NCI-H460 (cell line): ENCODE measurements around the gene TMPRSS7. TPM values are rescaled to one million over a fixed set of nuclear protein-coding genes. Genes with fewer than 3 reads are reported as not detected.

Experiments used
- DNase-seq: peaks from one replicate; pipeline ENCODE4 v3.0.0-alpha.2; 2016; ENCODE audit warnings: low read depth; ENCODE audit errors: extremely low read depth
- polyA plus RNA-seq: library from polyadenylated mRNA; depleted of rRNA; stranded (reverse); fragments of >200 nt; gene quantifications from 2 replicates; pipeline ENCODE4 v1.2.3, GENCODE V29; 2014; cell fraction: nucleus; rRNA removed
- total RNA-seq: library from RNA; depleted of rRNA; stranded (reverse); fragments of >200 nt; shearing (Covaris generic); gene quantifications from 2 replicates; pipeline ENCODE4 v1.2.3, GENCODE V29; 2014; rRNA removed

Gene TMPRSS7, protein sequence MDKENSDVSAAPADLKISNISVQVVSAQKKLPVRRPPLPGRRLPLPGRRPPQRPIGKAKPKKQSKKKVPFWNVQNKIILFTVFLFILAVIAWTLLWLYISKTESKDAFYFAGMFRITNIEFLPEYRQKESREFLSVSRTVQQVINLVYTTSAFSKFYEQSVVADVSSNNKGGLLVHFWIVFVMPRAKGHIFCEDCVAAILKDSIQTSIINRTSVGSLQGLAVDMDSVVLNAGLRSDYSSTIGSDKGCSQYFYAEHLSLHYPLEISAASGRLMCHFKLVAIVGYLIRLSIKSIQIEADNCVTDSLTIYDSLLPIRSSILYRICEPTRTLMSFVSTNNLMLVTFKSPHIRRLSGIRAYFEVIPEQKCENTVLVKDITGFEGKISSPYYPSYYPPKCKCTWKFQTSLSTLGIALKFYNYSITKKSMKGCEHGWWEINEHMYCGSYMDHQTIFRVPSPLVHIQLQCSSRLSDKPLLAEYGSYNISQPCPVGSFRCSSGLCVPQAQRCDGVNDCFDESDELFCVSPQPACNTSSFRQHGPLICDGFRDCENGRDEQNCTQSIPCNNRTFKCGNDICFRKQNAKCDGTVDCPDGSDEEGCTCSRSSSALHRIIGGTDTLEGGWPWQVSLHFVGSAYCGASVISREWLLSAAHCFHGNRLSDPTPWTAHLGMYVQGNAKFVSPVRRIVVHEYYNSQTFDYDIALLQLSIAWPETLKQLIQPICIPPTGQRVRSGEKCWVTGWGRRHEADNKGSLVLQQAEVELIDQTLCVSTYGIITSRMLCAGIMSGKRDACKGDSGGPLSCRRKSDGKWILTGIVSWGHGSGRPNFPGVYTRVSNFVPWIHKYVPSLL
- 0.05 TPM in 1 of 2 replicates, not detected in the other for total RNA-seq
- polyA plus RNA-seq: not detected in 2 replicates

DNA sequence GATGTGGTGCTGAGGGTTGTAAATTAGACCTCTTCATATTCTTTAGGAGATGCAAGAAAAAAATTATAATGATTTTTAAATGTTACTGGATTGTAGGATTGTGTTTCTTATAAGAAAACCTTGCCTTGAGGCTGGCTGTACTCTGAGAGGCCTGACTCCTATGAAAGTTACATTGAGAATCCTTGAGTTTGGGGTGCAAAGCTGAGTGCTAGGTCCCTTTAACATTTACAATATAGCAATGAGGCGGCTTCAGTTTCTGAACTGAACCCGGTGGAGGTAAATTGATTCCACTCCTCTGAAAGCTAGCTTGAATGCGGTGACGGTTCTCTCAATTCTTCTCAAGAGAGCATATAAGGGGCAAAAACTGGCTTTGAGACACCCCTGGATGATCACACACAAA, at the start of gene TMPRSS7:
Gene TMPRSS7 (plus strand): TSS at position 301 of the 400 bp plus-strand sequence. CDS start 110 bp downstream, outside the sequence.
- DNase-seq: no peak

DNA sequence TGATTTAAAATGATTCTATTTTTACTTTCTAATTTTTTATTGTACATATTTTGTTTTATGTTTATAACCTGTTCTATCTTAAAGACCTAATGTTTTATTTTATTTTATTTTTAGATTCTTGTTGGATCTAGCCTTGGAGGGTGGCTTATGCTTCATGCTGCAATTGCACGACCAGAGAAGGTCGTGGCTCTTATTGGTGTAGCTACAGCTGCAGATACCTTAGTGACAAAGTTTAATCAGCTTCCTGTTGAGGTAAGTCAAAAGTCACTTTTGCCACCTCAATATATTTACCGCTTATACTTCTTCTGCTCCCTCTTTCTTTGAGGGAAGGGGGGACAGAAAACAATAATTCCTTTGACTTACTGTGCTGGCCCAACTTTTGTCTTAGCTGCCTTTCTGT, 47.7 kb upstream of the TMPRSS7 start:
- no peak for DNase-seq

DNA sequence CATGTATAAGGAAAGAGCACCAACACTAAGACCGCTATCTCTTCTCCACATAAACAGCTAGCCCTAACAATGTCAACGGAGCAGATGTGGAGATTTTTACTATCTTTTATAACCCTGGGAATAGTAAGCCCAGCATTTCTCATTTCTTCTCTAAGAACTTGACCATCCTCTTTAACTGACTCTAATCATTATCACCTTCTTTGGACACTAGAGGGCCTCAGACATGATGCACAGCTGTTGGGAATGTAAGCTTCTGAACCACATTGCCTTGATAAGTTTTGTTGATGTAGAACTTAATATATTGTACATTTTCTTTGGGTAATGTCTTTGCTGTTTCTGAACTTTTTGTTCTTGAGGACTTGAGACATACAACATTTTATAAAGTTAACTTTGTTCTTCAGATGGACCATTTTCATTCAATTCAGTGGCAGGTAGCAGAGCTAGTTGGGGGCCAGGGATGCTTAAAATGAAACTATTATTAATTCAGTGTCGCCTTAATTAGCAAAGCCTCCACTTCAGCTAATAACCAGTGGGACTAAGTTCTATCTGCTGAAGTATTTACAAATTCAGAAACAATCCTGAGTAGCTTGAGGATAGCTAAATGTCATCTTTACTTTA, 45.4 kb upstream of the TMPRSS7 start:
- DNase-seq: peak; percentile 48

DNA sequence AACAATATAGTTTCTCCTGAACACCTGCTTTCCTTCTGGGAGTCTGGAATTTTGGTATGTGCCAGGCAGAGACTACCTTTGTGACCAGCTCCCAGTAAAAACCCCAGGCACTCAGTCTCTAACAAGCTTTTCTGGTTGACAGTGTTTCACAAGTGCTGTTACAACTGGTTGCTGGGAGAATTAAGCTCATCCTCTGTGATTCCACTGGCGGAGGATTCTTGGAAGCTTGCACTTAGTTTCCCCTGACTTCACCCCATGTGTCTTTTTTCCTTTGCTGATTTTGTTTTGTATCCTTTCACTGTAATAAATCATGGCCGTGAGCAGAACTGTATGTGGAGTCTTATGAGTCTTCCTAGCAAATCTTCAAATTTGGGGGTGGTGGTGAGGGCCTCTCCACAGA, 41.5 kb upstream of the TMPRSS7 start:
- no peak for DNase-seq

DNA sequence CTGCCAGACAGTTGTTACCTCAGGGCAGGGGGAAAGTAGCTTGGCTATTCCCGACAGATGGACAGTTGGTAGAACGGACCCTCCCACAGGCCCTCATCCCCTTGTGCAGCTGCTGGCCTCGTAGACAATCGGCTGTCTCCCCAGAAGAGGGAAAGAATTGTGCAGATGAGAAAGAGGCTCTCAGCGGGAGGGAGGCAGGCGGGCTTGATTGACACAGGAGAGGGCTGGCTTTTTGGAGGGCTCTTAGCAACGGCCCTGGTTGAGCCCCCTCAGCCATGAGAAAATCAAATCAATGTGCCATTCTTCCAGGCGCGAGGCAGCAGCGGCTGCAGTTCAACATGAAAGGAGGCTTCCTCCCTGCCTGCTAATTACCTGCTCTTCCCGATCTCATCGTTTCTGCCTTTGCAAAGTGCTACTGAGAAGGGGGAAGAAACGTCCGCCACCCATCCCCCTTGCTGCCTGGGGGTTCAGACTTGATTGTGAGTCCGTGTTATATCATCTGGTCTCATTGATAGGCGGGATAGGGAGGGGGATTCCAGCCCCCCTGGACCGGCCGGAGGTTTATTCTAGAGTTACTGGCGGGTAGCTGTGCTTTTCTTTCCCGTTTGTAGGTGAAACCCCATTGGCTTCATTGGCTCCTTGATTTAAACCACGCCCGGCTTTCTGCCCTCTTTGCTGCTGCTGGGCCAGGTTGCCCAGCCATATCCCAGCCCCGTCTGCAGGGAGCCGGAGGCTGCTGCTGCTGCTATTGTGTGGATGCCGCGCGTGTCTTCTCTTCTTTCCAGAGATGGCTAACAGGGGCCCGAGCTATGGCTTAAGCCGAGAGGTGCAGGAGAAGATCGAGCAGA, 35.7 kb upstream of the TMPRSS7 start, which contains the start of gene TAGLN3:
Gene TAGLN3 (plus strand): TSS at position 287 of the 848 bp plus-strand sequence. CDS start 501 bp downstream, at position 788.
- no peak for DNase-seq

DNA sequence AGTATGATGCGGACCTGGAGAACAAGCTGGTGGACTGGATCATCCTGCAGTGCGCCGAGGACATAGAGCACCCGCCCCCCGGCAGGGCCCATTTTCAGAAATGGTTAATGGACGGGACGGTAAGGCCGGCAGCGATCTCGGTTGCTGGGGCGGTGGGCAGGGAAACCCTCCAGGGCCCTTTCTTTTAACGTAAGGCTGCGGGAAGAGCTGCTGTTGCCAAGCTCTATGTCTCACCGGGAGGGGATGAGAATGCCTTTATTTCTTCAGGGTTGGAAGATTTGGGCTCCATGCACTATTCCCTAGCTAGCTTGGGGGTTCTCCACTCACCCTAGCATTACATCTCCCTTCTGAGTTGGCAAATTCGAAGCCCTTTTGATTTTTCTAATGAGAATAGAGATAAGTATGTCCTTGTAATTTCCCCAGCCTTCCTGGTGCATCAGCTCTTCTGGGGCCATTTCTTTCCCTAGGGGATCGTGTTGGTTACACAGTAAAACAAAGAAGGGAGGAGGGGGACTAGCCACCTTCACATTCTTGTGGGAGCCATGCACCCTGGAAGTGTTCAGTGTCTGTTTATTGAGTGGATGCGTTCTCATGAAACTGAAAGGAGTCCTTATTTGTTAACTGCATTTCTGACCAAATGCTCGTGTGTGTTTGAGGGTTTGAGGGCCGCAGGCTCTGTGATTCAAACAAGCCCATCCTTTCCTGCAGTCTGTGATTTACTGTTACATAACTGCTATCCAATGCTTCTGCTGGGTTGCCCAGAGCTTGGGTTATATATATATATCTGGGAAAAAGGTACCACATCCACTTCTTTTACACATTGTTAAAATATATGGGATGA, 34.8 kb upstream of the TMPRSS7 start:
- DNase-seq: no peak

DNA sequence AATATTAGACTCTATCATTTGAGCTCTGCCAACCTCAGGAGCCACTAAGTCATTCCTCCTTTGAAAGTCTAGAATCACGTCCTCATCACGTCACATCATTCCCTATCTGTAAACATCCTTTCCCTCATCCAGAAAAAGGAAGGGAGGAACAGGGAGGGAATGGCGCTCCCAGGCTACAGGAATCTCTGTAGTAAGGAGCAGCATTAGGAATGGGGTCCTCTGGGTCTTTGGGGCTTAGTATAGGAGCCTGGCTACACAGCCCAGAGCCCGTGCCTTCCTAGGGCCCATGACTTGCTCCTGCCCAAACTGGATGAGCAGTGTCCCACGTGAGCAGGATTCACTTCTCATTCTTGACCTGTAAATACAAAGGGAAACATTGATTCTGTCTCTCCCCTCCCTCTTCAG, 34.2 kb upstream of the TMPRSS7 start:
- no peak for DNase-seq

DNA sequence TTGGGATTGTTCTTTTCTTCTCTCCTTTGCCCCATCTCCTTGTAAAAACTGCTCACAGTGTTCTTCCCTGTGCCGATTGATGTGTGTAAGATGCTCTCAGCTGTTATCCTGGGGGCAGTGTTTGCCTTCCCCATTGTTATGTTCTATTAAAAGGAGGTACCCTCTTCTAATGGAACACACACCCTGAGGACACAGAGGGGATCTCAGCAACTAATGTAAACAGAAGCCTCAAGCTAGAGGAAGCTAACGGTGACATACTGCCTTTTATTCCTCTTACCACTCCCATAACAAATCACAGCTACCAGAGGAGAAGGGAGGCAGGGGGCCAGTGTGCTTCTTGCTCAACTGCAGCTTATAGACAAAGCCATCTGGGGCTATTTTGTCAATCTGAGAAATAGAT, 33.6 kb upstream of the TMPRSS7 start:
- no peak for DNase-seq

DNA sequence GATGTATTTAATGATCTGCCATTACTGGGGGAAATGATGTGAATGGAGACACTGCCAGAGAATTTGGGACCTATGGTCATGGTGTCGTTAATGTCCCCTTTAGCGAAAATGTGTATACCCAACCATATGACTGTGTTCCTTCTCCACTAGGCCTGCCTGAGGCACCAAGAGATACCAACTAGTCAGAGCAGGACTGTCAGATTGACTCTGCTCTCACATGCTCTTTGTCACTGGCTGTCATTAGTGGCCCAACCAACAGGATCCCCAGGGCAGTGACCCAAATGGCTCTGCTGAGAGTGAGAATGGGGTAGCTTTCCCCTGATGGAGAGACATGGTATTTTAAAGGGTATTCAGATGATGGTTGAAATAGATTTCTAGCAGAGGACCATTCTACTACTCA, 33.0 kb upstream of the TMPRSS7 start:
- no peak for DNase-seq

DNA sequence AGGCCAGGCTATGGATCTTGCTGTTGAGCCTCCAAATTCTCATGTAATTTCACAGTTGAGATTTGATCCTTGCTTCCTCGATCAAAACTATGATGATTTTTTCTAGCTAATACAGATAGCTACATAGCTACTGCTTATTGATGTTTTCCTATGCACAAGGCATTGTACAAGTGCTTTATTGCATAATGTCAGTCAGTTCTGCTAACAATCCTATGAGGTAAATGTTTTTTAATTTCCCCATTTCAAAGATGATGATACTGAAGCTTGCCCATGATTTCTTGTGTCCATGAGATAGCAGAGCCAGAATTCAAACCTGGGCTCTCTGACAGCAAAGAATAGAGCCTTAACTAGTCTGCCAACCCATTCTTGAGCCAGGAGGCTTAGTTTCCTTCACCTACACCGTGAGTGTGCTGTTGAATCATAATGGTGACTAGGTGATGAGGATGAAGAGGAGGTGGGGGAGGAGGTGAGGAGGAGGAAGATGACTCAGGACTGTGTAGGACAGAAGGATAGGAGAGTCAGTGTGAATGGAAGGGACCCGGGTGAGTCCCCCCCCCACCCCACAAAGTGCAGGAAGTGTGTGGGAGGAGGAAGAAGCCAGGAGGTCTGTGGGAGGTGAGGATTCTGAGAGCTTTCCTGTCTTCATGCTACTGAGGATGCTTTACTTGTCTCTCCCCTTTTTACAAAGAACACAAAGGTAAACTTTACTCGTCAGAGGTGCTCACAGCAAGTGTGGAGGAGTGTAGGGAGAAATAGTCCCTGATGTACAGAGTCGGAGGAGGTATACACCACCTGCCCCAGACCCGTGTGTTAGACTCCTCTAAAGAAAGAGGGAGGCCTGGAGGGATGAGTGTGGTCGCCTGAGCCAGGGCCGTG, 32.2 kb upstream of the TMPRSS7 start:
- no peak for DNase-seq

DNA sequence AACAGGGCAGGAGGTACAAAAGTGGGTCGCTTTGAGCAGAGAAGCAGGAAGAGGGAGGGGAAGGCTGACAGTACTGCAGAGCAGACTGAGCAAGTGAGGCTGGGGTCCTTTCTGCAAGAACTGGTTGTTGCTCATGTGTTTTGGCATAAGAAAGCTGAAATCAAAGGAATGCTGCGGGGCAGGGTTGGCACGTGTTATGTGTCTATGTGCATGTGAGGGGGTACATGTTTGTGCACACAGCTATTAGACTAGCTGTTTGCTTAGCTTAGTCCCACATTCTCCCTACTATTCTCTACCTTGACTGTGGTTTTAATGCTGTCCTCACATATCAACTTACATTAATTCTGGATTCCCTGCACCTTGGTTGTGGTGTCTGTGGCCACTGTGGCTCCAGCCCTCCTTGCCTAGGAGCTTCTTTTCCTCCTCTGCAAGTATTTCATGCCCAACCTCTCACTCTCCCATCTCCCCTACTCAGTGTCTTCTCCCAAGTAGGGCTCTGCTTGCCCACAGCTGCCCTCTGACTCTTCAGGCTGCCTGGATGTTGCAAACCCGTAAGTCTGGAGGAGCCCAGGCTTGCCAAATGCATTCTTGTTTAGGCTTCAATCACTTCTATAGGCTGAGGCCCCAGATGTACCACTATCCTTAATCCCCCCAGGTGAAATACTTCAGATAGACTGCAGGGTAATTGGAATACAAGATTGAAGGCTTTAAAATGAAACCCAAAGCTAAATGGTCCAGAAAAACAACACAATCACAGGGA, 31.0 kb upstream of the TMPRSS7 start:
- DNase-seq: no peak

DNA sequence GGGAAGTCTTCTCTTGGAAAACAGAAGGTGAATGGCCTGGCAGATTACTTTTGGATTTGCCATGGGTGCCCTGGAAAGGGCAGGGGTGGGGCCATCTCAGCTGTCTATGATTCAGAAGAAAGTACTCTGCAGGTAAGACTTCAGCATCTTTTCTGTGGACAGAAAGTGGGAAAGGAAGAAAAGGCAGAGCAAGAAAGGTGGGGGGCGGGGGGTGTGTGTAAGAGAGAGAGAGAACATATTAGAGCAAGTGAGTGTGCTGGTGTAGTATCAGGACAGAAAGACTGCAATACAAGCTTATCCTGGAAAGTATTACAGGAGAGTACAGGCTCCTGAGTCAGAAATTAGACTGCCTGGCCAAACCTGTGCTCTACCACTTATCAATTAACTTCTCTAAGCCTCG, 30.3 kb upstream of the TMPRSS7 start:
- DNase-seq: no peak

DNA sequence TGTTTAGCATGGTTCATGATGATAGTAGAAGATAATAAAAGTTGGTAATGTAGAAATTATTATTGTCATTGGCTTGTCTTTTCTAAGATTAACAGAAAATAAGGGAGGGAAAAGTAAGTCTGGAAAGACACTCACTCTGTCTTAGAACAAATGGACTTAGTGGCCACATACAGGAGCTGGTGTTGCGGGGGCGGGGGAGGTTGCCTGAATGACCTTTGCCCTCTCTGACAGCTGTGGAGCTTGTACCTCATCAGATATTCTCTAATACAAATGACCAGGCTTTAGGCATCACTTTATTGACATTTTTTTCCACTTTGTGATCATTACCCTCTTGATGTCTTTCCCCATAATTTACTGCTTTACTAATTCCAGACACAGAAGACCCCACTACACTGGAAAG, 29.9 kb upstream of the TMPRSS7 start:
- DNase-seq: no peak

DNA sequence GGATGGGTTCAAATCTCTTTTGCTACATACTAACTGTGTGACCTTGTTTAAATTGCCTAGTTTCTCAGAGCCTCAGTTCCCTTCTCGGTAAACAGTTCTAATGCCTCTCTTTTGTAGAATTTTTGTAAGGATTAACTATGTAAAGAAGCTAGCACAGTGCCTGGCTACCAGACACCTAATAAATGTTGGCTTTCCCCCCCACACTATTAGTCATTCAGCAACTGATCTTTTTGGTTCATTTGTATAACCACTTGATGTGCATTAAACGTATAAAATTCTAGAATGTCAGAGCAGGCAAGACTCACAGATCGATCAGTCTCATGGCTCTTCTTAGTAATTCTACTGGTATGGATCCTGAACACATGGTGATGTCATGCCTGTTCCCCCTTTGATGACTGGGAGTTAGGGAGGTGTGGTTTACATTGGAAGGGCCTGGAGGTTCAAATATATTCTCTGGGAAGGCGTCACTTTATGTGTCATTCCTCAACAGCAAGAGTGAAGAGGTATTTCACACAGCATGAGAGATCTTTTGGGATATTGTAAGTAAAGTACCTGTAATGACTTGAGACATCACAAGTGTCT, 29.4 kb upstream of the TMPRSS7 start:
- DNase-seq: no peak

DNA sequence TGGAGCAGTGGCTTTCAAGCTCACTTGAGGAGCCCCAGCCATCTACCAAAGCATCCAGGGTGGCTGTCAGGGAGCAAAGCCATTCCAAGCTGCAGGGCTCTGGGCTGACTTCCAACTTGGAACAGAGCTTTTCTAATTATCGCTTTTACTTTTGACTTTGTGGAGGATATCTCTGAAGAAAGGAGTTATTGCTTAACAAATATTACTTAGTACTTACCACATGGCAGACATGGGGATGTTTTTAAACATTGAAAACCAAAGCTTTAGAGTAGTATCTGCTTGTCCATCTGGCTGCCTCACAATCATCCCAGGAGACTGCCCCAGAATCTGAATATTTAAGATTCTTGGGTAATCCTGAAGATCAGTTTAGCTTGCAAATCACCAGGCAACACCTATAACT, 26.9 kb upstream of the TMPRSS7 start:
- no peak for DNase-seq

DNA sequence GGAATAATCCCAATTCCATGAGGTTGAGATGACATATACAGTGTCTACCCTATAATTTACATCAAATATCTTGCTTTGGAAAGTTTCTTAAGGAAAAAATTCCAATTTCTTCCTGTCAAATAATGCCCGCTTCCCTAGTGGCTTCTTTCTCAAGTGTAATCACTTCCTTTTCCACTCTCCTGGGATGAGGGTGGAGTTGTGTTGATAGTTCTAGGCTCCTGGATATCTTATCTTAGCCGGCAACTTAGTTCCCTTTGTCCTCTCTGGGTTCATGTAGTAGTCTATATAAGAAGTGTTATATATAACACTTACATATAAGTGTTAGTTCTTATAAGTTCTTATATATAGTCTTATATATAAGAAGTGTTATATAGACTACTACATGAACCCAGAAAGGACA, 24.9 kb upstream of the TMPRSS7 start:
- no peak for DNase-seq

DNA sequence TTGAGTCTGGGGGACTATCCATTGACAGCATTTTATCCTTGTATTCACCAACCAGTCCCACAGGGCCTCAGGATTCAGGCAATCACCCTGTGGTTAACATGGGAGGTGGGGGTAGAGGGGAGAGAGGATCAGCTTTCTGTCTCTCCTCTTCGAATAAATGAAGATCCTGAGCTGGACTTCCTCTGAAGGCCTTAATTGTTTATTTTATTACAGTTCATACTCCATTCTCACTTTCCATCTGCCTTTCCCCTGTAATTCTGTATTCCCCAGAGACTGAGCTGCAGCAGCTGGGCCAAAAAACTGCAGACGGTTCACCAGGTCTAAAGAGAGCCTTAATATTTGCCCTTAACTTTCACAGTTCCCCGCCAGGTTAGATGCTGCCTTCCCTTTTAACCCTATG, 23.9 kb upstream of the TMPRSS7 start:
- no peak for DNase-seq
